H1 (cell line): ENCODE data around the gene ARHGEF12.

Source experiments
- BACH1 ChIP-seq: IDR thresholded peaks from 2 replicates; pipeline ENCODE4 v1.6.1; 2012; ENCODE audit warnings: low read length, improper control_type of control experiment
- CEBPB ChIP-seq: IDR thresholded peaks from 2 replicates; pipeline ENCODE4 v1.6.1; 2012; ENCODE audit warnings: low read depth, low read length
- CHD2 ChIP-seq: IDR thresholded peaks from 2 replicates; pipeline ENCODE4 v1.6.1; 2012; ENCODE audit warnings: low read length, improper control_type of control experiment
- POLR2A ChIP-seq, 2 experiments: IDR thresholded peaks; 1 replicate in 1 of 2; 2 replicates in 1 of 2; pipeline ENCODE4 v1.6.1; 2011; ENCODE audit warnings: low read depth in 2 of 2, low read length in 2 of 2, mild to moderate bottlenecking in 2 of 2; ENCODE audit errors: control extremely low read depth in 1 of 2
- POLR2AphosphoS5 ChIP-seq: IDR thresholded peaks from 2 replicates; pipeline ENCODE4 v1.6.1; 2011; ENCODE audit warnings: low read depth, low read length
- RAD21 ChIP-seq, 2 experiments: IDR thresholded peaks in 1 of 2; conservative IDR thresholded peaks in 1 of 2; 2 replicates each; pipeline ENCODE4 v1.6.1; 2011; ENCODE audit warnings: low read depth in 2 of 2, low read length in 2 of 2, improper control_type of control experiment in 1 of 2, inconsistent platforms in 1 of 2, mild to moderate bottlenecking in 1 of 2, moderate library complexity in 1 of 2
- RFX5 ChIP-seq: IDR thresholded peaks from 2 replicates; pipeline ENCODE4 v1.6.1; 2011; ENCODE audit warnings: low read depth, low read length, improper control_type of control experiment, borderline replicate concordance
- SP1 ChIP-seq: IDR thresholded peaks from 2 replicates; pipeline ENCODE4 v1.6.1; 2011; ENCODE audit warnings: low read depth, low read length
- TF ChIP-seq, protein P1 (sequence below), 3 experiments: IDR thresholded peaks; 1 replicate in 2 of 3; 2 replicates in 1 of 3; pipeline versions ENCODE4 v1.5.1 to v1.6.1; 2011; ENCODE audit warnings: low read length in 3 of 3, mild to moderate bottlenecking in 3 of 3, inconsistent platforms in 2 of 3, low read depth in 1 of 3, moderate library complexity in 1 of 3; ENCODE audit not compliant: insufficient read depth in 1 of 3; ENCODE audit errors: control extremely low read depth in 1 of 3

DNA sequence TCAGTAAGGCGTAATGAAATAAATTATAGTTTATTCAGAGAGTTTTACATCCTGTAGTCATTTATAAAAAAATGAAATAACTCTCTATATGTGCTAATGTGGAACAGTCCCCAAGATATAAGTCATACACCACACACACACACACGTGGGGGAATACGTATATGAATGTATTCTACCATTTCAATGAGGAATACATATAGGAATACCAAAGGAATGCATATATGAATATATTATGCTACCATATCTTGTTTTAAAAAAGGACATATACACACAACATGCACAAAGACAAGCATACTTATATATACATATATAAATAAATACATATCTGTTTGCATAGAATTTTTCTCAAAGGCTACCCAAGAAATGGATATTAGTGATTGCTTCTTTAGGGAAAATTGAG is 135.8 kb downstream of the ARHGEF12 start:
- TF ChIP-seq CHD2 = no peak
- TF ChIP-seq, protein P1, sequence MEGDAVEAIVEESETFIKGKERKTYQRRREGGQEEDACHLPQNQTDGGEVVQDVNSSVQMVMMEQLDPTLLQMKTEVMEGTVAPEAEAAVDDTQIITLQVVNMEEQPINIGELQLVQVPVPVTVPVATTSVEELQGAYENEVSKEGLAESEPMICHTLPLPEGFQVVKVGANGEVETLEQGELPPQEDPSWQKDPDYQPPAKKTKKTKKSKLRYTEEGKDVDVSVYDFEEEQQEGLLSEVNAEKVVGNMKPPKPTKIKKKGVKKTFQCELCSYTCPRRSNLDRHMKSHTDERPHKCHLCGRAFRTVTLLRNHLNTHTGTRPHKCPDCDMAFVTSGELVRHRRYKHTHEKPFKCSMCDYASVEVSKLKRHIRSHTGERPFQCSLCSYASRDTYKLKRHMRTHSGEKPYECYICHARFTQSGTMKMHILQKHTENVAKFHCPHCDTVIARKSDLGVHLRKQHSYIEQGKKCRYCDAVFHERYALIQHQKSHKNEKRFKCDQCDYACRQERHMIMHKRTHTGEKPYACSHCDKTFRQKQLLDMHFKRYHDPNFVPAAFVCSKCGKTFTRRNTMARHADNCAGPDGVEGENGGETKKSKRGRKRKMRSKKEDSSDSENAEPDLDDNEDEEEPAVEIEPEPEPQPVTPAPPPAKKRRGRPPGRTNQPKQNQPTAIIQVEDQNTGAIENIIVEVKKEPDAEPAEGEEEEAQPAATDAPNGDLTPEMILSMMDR (IDR thresholded peaks at IDR 0.05; ENCODE audit: control extremely low read depth in 1 of 3, insufficient read depth in 1 of 3, low read depth in 1 of 3, low read length in 3 of 3) = no peak
- TF ChIP-seq POLR2A (IDR thresholded peaks at IDR 0.05; ENCODE audit: control extremely low read depth in 1 of 2, low read depth in 2 of 2, low read length in 2 of 2) = no peak
- no peak for TF ChIP-seq SP1
- no peak for TF ChIP-seq POLR2AphosphoS5
- TF ChIP-seq BACH1 = no peak
- TF ChIP-seq RFX5 = no peak
- no peak for TF ChIP-seq RAD21 (IDR thresholded peaks at IDR 0.05 in 1 of 2, conservative IDR thresholded peaks at IDR 0.05 in 1 of 2; ENCODE audit: low read depth in 2 of 2, low read length in 2 of 2)
- TF ChIP-seq CEBPB = no peak
